HCT116 (cell line): ENCODE data around the gene RAB3C.

Experiments used
- ATF3 ChIP-seq: IDR thresholded peaks from 2 replicates; pipeline ENCODE4 v1.6.1; 2012
- CEBPB ChIP-seq: IDR thresholded peaks from 2 replicates; pipeline ENCODE4 v1.6.1; 2012; ENCODE audit warnings: low read depth
- CTCF ChIP-seq, 3 experiments: fragments of 200-600 bp in 1 of 3; sonication (generic) in 1 of 3; IDR thresholded peaks in 2 of 3; conservative IDR thresholded peaks in 1 of 3; 2 replicates each; pipeline ENCODE4 v1.5.1; 2012 to 2017; ENCODE audit warnings: low read depth in 2 of 3, low read length in 2 of 3, antibody characterized with exemption in 1 of 3, borderline replicate concordance in 1 of 3, control low read depth in 1 of 3, mild to moderate bottlenecking in 1 of 3, mixed read lengths in 1 of 3, mixed run types in 1 of 3, moderate library complexity in 1 of 3; ENCODE audit not compliant: insufficient read depth in 1 of 3
- EZH2 ChIP-seq: fragments of 200-600 bp; sonication (generic); IDR thresholded peaks from 2 replicates; pipeline ENCODE4 v1.6.1; 2017; ENCODE audit warnings: antibody characterized with exemption, mixed run types
- EZH2phosphoT487 ChIP-seq: fragments of 200-600 bp; IDR thresholded peaks from 2 replicates; pipeline ENCODE4 v1.6.1; 2018; ENCODE audit warnings: antibody characterized with exemption, borderline replicate concordance
- FOSL1 ChIP-seq: IDR thresholded peaks from 2 replicates; pipeline ENCODE4 v1.6.1; 2012; ENCODE audit warnings: low read depth
- MAX ChIP-seq: IDR thresholded peaks from 2 replicates; pipeline ENCODE4 v1.6.1; 2012
- POLR2A ChIP-seq: IDR thresholded peaks from 2 replicates; pipeline ENCODE4 v1.7.0; 2011; ENCODE audit warnings: borderline replicate concordance; ENCODE audit not compliant: insufficient read depth, insufficient read length; ENCODE audit errors: extremely low read depth
- POLR2AphosphoS5 ChIP-seq: IDR thresholded peaks from 2 replicates; pipeline ENCODE4 v1.6.1; 2011; ENCODE audit warnings: mild to moderate bottlenecking, low read depth, low read length, moderate library complexity
- RAD21 ChIP-seq: IDR thresholded peaks from 2 replicates; pipeline ENCODE4 v1.6.1; 2012; ENCODE audit warnings: low read depth, mild to moderate bottlenecking
- REST ChIP-seq: IDR thresholded peaks from 2 replicates; pipeline ENCODE4 v1.6.1; 2012; ENCODE audit warnings: low read depth
- SIN3A ChIP-seq: IDR thresholded peaks from 2 replicates; pipeline ENCODE4 v1.6.1; 2012; ENCODE audit warnings: low read depth

- TF ChIP-seq CTCF (IDR thresholded peaks at IDR 0.05 in 2 of 3, conservative IDR thresholded peaks at IDR 0.05 in 1 of 3; ENCODE audit: borderline replicate concordance in 1 of 3, insufficient read depth in 1 of 3, low read depth in 2 of 3, low read length in 2 of 3) (no peak), EZH2 (no peak), RAD21 (no peak), POLR2A (no peak), EZH2phosphoT487 (no peak), POLR2AphosphoS5 (no peak), ATF3 (no peak), SIN3A (no peak), FOSL1 (no peak), MAX (no peak), CEBPB (no peak), REST (no peak)
Observed at GRCh38 chr5:58545912-58546311, 37.0 kb upstream of the RAB3C start.
